ENCODE measurements around the gene SKAP1.
"Not testable (repeated sequence)": the region's sequence is repeated elsewhere in the genome, so short reads cannot be mapped to it uniquely, and the experiment has no call there.

SKAP1 gene

GRCh38 chr17:48246612-48247011 is 183.4 kb downstream of the SKAP1 start:
- TF ChIP-seq CSRNP3 (CRISPR knock-in tag; IDR thresholded peaks at IDR 0.05): no peak
- no peak for TF ChIP-seq CSDC2 (CRISPR knock-in tag; IDR thresholded peaks at IDR 0.05)
- TF ChIP-seq ZNF70 (CRISPR knock-in tag; IDR thresholded peaks at IDR 0.05): no peak
- no peak for TF ChIP-seq ZFP3 (CRISPR knock-in tag; IDR thresholded peaks at IDR 0.05)
- no peak for TF ChIP-seq ZNF565 (CRISPR knock-in tag; conservative IDR thresholded peaks at IDR 0.05; ENCODE audit: low read depth)
- TF ChIP-seq SNAI2 (CRISPR knock-in tag; IDR thresholded peaks at IDR 0.05): no peak
- no peak for TF ChIP-seq BACH2 (CRISPR knock-in tag; IDR thresholded peaks at IDR 0.05; ENCODE audit: borderline replicate concordance)
- no peak for TF ChIP-seq ZC3H10 (CRISPR knock-in tag; IDR thresholded peaks at IDR 0.05)
- no peak for TF ChIP-seq POU6F1 (CRISPR knock-in tag; IDR thresholded peaks at IDR 0.05; ENCODE audit: borderline replicate concordance, low read depth)
- TF ChIP-seq TSHZ2 (CRISPR knock-in tag; IDR thresholded peaks at IDR 0.05): no peak
- TF ChIP-seq CREB5 (CRISPR knock-in tag; IDR thresholded peaks at IDR 0.05; ENCODE audit: low read depth): no peak
- TF ChIP-seq TCF4 (CRISPR knock-in tag; IDR thresholded peaks at IDR 0.05; ENCODE audit: borderline replicate concordance): no peak
- TF ChIP-seq ZFP30 (CRISPR knock-in tag; IDR thresholded peaks at IDR 0.05): no peak
- TF ChIP-seq ZNF8 (CRISPR knock-in tag; IDR thresholded peaks at IDR 0.05): no peak
- no peak for TF ChIP-seq OSR1 (CRISPR knock-in tag; IDR thresholded peaks at IDR 0.05)
- TF ChIP-seq ARNTL (CRISPR knock-in tag; IDR thresholded peaks at IDR 0.05; ENCODE audit: borderline replicate concordance, low read depth): no peak
- no peak for TF ChIP-seq ESRRG (CRISPR knock-in tag; IDR thresholded peaks at IDR 0.05)
- no peak for ATAC-seq

GRCh38 chr17:48245465-48246033 is 184.5 kb downstream of the SKAP1 start:
- not testable (repeated sequence) for ATAC-seq

- ATAC-seq: no peak
- TF ChIP-seq ZNF70 (CRISPR knock-in tag; IDR thresholded peaks at IDR 0.05) (no peak), TCF4 (CRISPR knock-in tag; IDR thresholded peaks at IDR 0.05; ENCODE audit: borderline replicate concordance) (no peak), PATZ1 (CRISPR knock-in tag; IDR thresholded peaks at IDR 0.05; ENCODE audit: borderline replicate concordance) (no peak), ZFP30 (CRISPR knock-in tag; IDR thresholded peaks at IDR 0.05) (no peak), CREB5 (CRISPR knock-in tag; IDR thresholded peaks at IDR 0.05; ENCODE audit: low read depth) (no peak), ZNF565 (CRISPR knock-in tag; conservative IDR thresholded peaks at IDR 0.05; ENCODE audit: low read depth) (no peak), CSDC2 (CRISPR knock-in tag; IDR thresholded peaks at IDR 0.05) (no peak), ISL1 (CRISPR knock-in tag; IDR thresholded peaks at IDR 0.05) (no peak), ARNTL (CRISPR knock-in tag; IDR thresholded peaks at IDR 0.05; ENCODE audit: borderline replicate concordance, low read depth) (no peak), CSRNP3 (CRISPR knock-in tag; IDR thresholded peaks at IDR 0.05) (no peak), TOX (CRISPR knock-in tag; IDR thresholded peaks at IDR 0.05; ENCODE audit: borderline replicate concordance) (no peak), BACH2 (CRISPR knock-in tag; IDR thresholded peaks at IDR 0.05; ENCODE audit: borderline replicate concordance) (no peak), OSR1 (CRISPR knock-in tag; IDR thresholded peaks at IDR 0.05) (no peak), ZFP3 (CRISPR knock-in tag; IDR thresholded peaks at IDR 0.05) (no peak)
Observed at GRCh38 chr17:48244814-48245213, 185.2 kb downstream of the SKAP1 start.

Data from SK-N-SH treated with all-trans-retinoic acid at 6 μM for 48 hours (cell line).